KBM-7 (cell line): Measurements from ENCODE around the gene TEDC1.

Experiments
- DNase-seq: peaks from one replicate; pipeline ENCODE4 v3.0.0-alpha.2; 2015
- in situ Hi-C: fragments of 300-500 bp; cut with MboI; formaldehyde crosslinking; loops from 2 replicates; pipeline ENCODE4 v1.14.3; 2020; ENCODE audit warnings: low sequenced_read_pairs, low pct_unique_long_range_greater_than_20kb, mixed read lengths

TEDC1 gene

DNA sequence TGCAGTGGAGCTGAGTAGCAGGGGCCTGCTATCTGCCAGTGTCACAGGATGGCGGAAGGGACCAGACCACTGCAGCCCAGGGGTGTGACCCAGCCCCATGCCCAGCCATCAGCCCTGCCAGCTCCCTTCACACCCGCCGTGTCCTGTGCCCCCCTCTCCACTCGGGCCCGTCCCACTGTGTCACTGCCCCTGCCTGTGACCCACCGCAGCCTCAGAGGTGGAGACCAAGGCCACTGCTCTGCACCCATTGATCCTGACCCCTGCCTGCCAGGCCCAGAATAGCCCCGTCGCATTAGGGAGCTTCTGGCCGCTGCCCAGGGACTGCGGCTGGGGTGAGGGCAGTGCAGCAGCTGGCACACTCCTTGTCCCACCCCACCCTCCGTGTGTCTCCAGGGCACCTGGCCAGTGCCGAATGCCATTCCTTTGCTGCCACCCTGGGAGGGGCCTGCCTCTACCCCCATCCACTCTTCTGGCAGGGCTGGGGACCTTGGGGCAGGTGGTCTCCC is 18.5 kb upstream of the TEDC1 start:
- no peak for DNase-seq
- in situ Hi-C loops, result no loop called here

DNA sequence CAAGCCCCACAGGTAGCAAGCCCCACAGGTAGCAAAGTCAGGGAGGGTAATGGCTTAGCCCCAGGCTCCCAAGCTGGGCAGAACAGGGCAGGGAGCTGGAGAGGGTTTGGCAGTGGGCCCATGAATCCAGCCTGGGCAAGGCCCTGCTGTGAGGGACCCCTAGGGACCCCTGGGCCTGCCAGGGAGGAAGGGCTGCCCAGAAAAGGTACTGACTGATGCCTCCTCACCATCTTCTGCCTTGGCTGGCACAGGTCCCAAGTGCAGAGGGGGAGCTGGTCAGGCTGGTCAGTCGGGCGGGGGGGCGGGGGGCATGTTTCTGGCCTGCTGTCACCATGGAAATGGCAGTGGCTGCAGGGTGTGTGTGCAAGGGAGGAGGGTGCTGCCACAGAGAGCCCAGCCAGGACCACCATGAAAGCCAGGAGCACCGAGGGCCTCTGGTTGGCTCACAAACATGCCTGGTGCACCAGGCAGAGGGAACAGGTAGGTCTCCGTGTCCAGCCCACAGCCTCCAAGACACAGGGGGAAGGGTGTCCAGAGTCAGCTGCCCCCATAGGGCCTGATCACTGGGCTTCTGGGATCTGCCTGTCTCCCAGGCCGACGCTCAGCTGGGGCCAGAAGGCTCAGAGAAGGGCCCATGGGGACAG is 17.9 kb upstream of the TEDC1 start:
- in situ Hi-C loops, result no loop called here
- DNase-seq, result no peak

DNA sequence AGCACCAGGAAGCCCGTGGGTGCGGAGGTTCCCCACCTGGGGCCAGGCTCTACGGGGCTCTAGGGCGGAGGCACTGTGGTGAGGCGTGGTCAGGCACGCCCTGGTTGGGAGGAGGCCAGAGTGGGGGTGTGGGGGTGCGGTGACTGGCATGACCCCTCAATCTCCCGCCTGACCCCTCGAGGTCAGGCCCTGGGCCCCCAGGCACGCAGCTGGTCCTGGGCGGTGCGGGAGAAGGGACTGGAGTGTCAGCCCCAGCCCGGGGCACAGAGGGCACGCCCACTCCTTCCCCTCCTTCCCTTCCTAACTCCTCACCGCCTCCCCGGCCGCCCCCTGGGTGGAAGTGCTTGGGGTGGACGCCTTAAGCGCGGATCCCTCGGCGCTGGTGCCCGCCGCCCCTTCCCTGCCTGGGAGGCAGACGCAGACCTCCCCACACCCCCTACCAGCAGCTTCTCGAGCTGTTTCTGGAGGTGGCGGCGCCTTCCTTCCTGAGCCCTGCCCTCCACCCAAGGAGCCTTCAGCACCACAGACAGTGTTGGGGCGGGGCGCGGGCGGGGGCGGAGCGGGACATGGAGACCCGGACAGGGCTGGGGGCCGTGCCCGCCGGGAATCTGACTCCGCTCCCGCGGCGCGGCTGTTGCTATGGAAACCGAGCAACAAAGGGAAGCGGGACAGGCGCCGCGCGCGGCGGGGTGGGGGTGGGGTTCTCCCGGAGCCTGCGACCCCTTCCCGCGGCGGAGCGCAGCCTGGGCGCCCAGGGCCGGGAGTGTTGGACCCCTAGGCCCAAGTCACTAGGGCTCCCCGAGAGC is 17.2 kb upstream of the TEDC1 start:
- DNase-seq, result peak; percentile 76
- in situ Hi-C loops, result no loop called here

DNA sequence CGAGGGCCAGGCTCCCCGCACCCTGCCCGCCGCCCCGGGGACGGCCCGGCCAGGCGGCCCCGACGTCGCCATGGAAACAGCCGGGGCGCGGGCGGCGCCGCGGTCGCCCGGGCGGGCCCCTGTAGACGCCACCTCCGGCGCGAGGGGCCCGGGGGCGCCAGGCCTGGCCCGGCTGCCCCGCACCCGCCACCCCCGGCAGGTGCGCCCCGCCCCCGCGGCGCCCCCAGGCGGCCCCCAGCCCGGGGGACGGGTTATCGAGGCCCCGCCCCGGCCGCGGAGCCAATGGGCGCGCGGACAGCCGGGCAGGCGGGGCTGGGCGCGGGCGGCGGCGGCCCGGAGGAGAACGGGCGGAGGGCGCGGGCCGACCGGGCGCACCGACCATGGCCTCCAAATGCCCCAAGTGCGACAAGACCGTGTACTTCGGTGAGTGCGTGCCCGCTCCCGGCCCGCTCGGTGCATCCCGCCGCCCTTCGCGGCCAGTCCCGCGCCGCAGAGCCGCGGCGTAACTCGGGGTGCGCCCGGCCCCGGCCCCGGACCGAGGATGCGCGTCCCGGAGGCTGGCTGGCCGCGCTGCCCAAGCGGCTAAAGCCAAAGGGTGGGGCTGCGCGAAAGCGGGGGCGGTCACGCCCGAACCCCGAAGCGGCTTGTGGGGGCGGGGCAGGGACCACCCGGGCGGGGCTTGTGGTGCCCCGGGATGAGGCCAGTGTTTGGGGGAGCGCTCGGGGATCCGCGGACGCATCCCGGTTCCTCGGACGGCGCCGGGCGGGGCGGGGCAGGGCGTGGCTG is 16.4 kb upstream of the TEDC1 start, which contains the start of gene CRIP2:
Gene CRIP2, plus strand, starts transcription at position 339 of the 786 bp plus-strand sequence. Its CDS starts 42 bp downstream, at position 381.
- in situ Hi-C loops, result no loop called here
- no peak for DNase-seq

DNA sequence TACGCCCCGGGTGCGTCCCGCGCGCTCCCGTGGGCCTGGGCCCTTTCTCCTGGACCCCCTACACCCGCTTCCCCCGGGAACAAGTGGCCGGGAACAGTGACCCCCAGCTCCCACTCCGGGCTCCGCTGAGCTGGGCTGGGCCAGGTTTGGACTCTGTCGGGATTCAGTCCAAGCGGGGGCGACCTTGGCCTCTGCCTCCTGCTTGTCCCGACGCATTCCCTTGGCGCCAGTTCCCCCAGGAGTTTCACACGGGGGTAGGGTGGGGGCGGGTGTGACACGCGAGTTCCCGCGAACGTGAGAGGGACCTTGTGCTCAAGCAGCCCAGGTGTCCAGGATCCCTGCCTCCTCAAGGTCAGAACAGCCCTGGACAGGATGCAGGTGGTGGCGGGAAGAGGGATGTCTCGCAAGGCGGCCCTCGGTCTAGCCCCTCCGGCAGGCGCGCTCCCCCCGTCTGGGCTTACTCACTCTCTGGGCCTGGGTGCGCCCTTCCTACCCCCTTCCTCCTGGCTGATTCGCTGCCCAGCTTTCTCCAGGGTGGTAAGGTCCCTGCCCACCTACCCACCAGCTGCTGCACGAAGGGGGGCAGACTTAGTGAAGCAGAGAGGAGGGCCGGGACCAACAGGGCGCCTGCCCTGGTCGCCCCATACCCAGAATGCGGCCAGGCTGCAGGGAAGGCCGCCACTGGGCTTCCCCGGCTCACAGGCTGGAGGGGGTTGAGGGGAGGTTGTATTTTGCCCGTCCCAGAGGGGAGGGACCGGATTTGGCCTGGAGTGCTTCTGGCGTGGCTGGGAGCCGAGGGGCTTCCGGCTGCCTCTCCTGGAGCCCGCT is 15.6 kb upstream of the TEDC1 start:
- DNase-seq, result no peak
- in situ Hi-C loops, result no loop called here

DNA sequence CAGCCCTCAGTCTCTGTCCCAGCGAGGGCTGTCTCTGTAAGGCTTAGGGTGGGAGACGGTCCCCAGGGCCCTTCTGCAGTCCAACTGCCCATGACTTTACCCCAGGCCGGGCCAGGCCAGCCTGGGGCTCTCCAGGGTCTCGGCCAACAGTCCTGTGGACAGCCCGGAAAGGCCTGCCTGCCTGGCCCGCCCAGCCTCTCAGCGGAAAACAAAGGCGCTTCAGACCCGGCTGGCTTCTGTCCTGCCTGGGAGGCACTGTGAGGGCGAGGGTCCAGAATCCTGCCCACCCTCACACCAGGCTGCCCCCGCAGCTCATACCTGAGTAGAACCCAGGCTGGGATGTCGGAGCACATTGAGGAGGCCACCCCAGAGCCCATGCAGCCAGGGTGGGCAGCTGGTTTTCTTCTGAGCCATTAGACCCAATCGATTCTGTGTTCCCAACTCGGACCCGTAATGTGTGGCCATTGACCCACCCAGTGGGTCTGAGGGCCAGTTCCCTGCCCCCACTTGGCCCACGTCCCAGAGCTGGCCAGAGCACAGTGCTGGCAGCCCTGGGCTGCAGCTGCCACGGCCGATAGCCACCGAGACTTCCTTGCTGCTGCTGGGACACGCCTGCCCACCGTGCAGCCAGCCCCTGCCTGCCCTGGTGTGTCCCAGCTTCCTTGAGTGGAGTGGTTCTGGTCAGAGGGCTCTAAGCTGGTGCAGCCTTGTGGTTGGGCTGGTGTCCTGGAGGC is 14.8 kb upstream of the TEDC1 start:
- no peak for DNase-seq
- in situ Hi-C loops, result no loop called here

DNA sequence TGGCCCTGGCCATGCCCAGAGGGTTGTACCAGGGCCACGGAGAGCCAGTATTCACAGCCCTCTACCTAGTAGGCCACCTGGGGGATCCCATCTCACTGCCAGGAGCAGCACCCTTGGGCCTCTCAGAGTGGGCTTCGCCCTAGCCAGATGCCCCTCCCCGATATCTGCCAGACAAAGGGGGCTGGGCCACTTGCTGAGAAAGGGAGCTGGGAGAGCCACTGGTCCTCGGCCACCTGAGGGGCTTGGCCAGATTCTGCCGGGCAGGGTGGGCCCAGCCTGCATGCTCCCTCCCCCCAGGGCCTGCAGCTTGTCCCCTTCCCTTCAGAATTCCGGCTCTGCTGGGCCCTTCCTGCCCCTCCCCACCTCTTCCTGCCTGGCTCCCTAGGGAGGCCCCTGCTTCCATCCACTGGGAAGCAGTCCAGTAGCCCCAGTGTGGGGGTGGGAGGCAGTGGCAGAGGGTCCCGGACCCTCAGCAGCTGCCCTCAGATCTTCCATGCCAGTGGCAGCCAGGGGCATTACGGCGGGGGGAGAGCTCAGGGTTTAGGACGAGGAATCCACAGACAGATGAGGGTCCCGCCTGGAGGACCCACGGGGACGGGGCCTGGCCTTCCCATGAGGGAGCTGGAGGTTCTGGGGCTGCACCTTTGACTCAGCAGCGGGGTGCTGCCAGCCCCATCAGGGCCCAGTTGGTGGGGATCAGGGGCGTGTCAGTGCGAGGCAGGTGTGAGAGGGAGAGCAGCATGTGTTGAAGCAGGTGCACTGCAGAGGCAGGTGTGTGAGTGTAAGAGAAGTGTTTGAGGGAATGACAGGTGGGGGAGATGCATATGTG is 14.0 kb upstream of the TEDC1 start:
- in situ Hi-C loops, result no loop called here

DNA sequence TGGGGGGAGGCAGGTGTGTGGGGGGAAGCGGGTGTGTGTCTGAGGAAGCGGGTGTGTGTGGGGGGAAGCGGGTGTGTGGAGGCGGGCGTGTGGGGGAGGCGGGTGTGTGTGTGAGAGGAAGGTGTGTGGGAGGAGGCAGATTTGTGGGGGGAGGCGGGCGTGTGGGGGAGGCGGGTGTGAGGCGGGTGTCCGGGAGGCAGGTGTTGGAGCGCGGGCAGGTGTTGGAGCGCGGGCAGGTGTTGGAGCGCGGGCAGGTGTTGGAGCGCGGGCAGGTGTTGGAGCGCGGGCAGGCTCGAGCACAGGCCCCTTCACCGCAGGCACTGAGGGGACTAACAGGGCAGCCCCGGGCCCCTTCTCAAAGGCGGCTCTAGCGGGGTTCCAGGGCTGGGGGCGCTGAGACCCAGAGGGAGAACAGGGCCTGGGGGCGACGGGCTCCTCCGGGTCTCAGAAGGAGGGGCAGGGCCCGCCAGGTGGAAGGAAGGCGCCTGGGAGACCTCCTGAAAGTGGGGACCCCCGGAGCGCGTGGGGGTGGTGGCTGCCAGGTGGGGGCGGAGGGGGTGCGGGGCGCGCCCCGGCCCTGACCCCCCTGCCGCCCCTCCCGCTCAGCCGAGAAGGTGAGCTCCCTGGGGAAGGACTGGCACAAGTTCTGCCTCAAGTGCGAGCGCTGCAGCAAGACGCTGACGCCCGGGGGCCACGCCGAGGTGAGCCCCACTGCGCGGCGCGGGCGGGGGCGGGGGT is 13.2 kb upstream of the TEDC1 start:
- DNase-seq, result no peak
- in situ Hi-C loops, result no loop called here

More for the DNA sequence above, 14.0 kb upstream of the TEDC1 start:
- DNase-seq, result no peak

DNA sequence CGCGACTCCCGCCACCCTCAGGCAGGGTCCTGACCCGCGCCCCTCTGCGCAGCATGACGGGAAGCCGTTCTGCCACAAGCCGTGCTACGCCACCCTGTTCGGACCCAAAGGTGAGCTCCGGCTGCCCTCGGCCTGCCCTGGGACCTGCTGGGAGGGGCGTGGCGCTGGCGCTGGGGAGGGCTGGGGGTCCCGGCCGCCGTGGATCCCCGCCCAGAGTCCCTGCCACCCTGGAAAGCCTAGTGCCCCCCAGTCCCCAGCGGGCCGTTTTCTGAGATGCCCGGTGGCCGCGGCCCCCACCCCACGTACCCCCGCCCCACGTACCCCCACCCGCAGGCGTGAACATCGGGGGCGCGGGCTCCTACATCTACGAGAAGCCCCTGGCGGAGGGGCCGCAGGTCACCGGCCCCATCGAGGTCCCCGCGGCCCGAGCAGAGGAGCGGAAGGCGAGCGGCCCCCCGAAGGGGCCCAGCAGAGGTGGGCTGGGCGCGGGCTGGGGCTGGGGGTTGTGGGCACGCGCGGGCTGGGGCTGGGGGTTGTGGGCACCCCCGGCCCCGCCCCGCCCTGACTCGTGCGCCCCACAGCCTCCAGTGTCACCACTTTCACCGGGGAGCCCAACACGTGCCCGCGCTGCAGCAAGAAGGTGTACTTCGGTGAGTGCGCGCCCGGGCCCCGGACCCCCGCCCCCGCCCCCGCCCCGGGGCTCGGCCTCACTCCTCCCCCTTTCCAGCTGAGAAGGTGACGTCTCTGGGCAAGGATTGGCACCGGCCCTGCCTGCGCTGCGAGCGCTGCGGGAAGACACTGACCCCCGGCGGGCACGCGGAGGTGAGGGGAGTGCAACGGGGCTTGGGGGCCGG is 12.4 kb upstream of the TEDC1 start:
- DNase-seq, result no peak
- in situ Hi-C loops, result no loop called here

DNA sequence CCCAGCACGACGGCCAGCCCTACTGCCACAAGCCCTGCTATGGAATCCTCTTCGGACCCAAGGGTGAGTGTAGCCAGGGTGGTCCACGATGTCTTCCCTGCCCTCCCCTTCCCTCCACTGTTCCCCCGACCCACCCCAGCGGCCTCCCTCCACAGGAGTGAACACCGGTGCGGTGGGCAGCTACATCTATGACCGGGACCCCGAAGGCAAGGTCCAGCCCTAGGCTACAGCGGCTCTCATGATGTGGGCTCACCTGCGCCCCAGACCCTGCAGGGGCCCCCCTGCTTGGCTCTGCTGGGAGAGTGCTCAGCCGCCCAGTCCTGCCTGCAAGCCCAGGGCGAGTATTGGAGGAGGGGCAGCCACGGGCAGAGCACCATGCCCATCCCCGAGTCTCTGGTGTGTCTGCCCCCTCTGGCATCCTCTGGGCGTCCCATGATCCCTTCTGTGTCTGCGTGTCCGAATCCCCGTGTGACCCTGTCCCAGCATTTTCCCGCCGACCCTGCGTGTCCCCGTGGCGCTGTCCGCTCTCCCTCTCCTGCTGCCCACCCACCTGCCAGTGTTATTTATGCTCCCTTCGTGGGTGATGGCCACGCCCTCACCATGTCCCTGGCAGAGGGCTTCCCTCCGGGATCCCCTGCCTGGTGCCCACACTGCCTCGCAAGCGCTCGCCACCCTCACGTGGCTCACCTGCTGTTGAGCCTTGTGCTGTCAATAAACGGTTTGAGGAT is 11.5 kb upstream of the TEDC1 start:
- in situ Hi-C loops, result no loop called here
- DNase-seq, result no peak

DNA sequence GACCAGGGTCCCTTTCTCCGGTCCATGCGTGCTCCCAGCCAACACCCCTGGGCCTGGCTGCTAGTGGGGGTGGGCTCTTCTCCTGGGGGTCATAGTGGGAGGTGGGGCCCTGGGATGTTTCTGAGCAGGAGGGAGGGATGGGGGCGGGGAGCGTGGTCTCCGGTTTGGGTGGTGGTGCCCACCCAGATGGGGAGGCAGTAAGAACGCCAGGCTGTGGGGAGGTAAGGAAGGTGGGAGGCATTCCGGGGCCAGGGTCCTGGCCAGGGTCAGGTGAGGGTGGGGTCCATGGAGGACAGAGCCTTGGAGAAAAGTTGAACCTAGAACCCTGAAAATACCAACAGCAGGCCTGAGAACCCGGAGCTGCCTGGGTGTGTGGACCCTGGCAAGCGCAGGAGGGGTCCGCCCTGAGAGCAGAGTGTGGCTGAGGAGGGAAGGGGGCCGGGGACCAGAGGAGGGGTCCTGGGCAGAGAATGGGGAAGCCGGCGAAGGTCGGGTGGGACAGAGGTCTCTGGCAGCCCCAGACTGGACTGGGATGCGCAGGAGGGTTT is 10.8 kb upstream of the TEDC1 start:
- DNase-seq, result no peak
- in situ Hi-C loops, result no loop called here

DNA sequence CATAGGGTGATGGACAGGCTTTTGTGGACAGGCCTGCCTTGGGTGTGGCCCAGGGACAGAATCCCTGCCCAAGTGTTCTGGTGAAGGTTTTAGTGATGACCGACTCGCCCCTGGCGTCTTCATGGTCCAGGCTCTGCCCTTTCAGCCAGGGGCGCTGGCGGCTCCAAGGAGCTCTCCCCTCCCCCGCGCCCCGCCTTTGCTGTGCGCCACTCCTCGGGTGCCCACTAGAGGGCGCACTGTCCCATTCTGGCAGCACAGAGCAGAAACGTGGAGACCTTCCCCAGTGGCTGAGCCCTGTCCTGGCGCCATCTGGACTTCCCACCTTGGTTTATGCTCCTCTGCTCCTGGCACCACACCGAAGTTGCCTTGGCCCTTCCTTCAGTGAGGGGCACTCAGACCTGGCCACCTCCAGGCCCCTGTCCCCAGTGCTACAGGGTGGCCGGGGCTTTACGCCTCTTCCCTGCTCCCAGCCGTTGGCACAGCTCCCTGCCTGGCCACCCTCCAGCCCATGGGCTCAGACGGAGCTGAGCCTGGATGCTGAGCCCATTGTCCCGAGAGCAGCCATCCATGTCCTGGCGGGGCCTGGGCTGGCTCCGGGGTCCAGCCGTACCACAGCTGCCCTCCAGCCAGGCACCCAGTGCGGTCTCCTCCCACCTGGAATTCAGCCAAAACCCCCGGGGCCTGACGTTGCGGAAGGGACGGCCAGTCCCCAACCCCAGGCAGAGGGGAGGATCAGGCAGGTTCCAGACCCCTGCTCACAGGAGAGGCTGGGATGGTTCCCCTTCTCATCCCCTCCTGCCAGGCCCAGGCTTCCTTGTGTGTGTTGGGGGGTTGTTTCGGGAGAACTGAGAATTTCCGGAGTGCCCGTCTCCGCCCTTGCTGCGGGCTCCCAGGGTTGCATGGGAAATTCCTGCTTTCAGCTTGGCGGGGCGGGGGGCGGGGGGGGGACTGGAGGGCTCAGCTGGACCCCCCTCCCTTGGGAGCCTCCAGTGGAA is 9.9 kb upstream of the TEDC1 start:
- DNase-seq, result peak; percentile 93
- in situ Hi-C loops, result no loop called here

DNA sequence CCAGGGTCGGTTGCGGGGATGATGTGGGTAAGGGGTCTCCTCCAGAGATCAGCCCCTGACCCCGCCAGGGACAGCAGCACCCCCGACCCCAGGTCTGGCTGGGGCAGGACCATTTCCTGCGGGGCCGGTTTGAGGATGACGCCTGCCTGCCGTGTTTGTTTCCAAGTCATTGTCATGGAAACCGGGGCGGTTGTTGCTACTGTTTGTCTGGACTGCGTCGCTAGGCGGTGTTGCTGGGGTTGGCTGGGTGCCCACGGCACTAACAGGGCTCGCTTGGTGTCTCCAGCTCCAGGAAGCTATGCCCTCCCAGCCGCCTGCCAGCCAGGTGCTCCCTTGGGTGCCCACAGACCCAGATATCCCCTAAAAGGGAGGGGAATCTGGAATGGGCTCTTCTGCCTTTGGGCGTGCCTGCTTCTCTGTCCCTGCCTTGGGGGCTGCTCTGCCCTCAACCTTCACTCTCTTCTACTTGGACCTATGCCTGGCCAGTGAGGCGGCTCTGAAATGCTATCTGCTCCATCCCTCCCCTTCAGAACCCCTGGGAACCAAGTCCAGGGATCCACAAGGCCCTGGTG is 9.1 kb upstream of the TEDC1 start:
- peak; percentile 95 for DNase-seq
- in situ Hi-C loops, result no loop called here
